ENCODE data around the gene CDO1.

- TF ChIP-seq CTCF (IDR thresholded peaks at IDR 0.05): no peak
- no peak for TF ChIP-seq POLR2A (IDR thresholded peaks at IDR 0.05)
- no peak for TF ChIP-seq POLR2AphosphoS5 (IDR thresholded peaks at IDR 0.05)
- no peak for TF ChIP-seq EP300 (IDR thresholded peaks at IDR 0.05)
Observed at GRCh38 chr5:115806986-115807653, 9.3 kb downstream of the CDO1 start.

Data from stomach (tissue), 4 donors.